ENCODE results near the gene MPIG6B.

Gene MPIG6B

GRCh38 chr6:31727034-31727716 lies 4.0 kb downstream of the MPIG6B start:
- Histone ChIP-seq H3K36me3 (peaks cover 37 to 53% (median 47%) of the 10 kb centered on the region in 3 donors), H3K4me1 (peaks cover 0 to 33% (median 23%) of the 10 kb centered on the region in 4 donors), H3K4me3 (no peak overlapping the region), H3K27ac (peak overlapping the region; percentile 50 to 88), H3K9me3 (no peaks in the 10 kb centered on the region), H3K27me3 (no peaks in the 10 kb centered on the region)
- intact Hi-C loops (cut with DNase I; ENCODE audit: low total_unique reads) = loop anchor here (10.0 kb wide), 1 partner anchor 108 kb away; no protein-coding TSS in a partner anchor
- peak in 1 of 2 donors; percentile 41 for DNase-seq
- no peak for TF ChIP-seq CTCF (IDR thresholded peaks at IDR 0.05)

GRCh38 chr6:31727717-31728671 lies 4.8 kb downstream of the MPIG6B start:
- Histone ChIP-seq H3K9me3 (no peaks in the 10 kb centered on the region), H3K4me1 (peaks cover 0 to 33% (median 23%) of the 10 kb centered on the region in 4 donors), H3K27ac (peak overlapping the region; percentile 88 to 94), H3K27me3 (no peaks in the 10 kb centered on the region), H3K4me3 (peak overlapping the region; percentile 69 to 78), H3K36me3 (peaks cover 45 to 61% (median 56%) of the 10 kb centered on the region in 3 donors)
- intact Hi-C loops (cut with DNase I; ENCODE audit: low total_unique reads) = loop anchor here (10.0 kb wide), 1 partner anchor 107 kb away; no protein-coding TSS in a partner anchor
- peak; percentile 33 to 77 for DNase-seq
- TF ChIP-seq CTCF (IDR thresholded peaks at IDR 0.05) = no peak

- peak in 1 of 2 donors; percentile 74 for DNase-seq
- peaks cover 0 to 39% (median 28%) of the 10 kb centered on the region in 4 donors for H3K4me1 ChIP-seq
- H3K27ac ChIP-seq = peak within 1 kb of the TSS; percentile 88 to 94
- intact Hi-C loops (cut with DNase I; ENCODE audit: low total_unique reads) = loop anchor here (10.0 kb wide), 1 partner anchor 106 kb away; no protein-coding TSS in a partner anchor
- H3K9me3 ChIP-seq = no peaks in the 10 kb centered on the region
- H3K27me3 ChIP-seq = no peaks in the 10 kb centered on the region
- peaks cover 54 to 70% (median 65%) of the 10 kb centered on the region in 3 donors for H3K36me3 ChIP-seq
- H3K4me3 ChIP-seq = peak within 1 kb of the TSS; percentile 69 to 78
- TF ChIP-seq CTCF (IDR thresholded peaks at IDR 0.05) = peak; percentile 44 to 54
These were observed 5.8 kb downstream of the MPIG6B start, which contains the start of gene DDAH2 for GRCh38 chr6:31728767-31729514. DDAH2 (minus strand) TSS chr6:31729299; CDS start chr6:31729161, 138 bp downstream.

GRCh38 chr6:31729515-31729978 lies 6.4 kb downstream of the MPIG6B start:
- TF ChIP-seq CTCF (IDR thresholded peaks at IDR 0.05) = no peak
- Histone ChIP-seq H3K4me3 (peak overlapping the region; percentile 69 to 78), H3K9me3 (no peaks in the 10 kb centered on the region), H3K36me3 (peaks cover 58 to 69% (median 67%) of the 10 kb centered on the region in 3 donors), H3K27me3 (no peaks in the 10 kb centered on the region), H3K4me1 (peaks cover 0 to 45% (median 34%) of the 10 kb centered on the region in 4 donors), H3K27ac (peak overlapping the region; percentile 88 to 94)
- intact Hi-C loops (cut with DNase I; ENCODE audit: low total_unique reads) = loop anchor here (10.0 kb wide), 1 partner anchor 105 kb away; no protein-coding TSS in a partner anchor
- DNase-seq = peak; percentile 95 to 98

All from tibial artery (tissue), 4 donors.